ENCODE results near the gene NUP188. TPM values are rescaled to one million over a fixed set of nuclear protein-coding genes. Genes with fewer than 3 reads are reported as not detected.

The NUP188 gene
- total RNA-seq, 1 donor from 2014 or later: 128 TPM

DNA sequence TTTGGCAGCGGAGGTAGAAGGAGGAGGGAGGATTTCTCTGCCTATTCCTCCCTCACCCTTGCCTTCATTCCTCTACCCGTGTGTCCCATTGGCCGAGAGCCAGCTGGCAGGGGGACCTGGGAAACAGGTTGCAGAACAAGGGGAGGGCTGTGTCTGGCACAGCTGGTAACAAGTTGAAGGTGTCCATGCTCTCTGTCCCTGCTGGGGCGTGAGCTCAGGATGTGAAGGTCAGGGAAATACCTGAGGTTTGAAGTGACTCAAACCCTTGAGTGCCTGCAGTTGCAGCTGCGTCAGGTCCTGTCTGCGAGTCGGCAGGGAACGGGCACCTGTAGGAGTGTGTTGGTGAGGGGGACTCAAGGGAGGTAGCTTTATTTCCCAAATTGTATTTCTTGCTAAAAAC lies 105.1 kb downstream of the NUP188 start:
- Mint-ChIP-seq H3K27me3 (ENCODE audit: low read depth) (no peaks in the 10 kb centered on the region), H3K4me3 (no peak overlapping the region), H3K27ac (ENCODE audit: unreplicated experiment) (no peak overlapping the region), H3K9me3 (no peaks in the 10 kb centered on the region), H3K36me3 (ENCODE audit: low read depth) (peaks cover 2% of the 10 kb centered on the region), H3K4me1 (no peaks in the 10 kb centered on the region)
- DNase-seq (ENCODE audit: low read depth, low spot score): no peak
- TF ChIP-seq, protein P1, sequence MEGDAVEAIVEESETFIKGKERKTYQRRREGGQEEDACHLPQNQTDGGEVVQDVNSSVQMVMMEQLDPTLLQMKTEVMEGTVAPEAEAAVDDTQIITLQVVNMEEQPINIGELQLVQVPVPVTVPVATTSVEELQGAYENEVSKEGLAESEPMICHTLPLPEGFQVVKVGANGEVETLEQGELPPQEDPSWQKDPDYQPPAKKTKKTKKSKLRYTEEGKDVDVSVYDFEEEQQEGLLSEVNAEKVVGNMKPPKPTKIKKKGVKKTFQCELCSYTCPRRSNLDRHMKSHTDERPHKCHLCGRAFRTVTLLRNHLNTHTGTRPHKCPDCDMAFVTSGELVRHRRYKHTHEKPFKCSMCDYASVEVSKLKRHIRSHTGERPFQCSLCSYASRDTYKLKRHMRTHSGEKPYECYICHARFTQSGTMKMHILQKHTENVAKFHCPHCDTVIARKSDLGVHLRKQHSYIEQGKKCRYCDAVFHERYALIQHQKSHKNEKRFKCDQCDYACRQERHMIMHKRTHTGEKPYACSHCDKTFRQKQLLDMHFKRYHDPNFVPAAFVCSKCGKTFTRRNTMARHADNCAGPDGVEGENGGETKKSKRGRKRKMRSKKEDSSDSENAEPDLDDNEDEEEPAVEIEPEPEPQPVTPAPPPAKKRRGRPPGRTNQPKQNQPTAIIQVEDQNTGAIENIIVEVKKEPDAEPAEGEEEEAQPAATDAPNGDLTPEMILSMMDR (conservative IDR thresholded peaks at IDR 0.05): no peak

- DNase-seq (ENCODE audit: low read depth, low spot score): no peak
- no peak overlapping the region for H3K4me3 Mint-ChIP-seq
- H3K36me3 Mint-ChIP-seq (ENCODE audit: low read depth): peaks cover 2% of the 10 kb centered on the region
- TF ChIP-seq, protein P1 (conservative IDR thresholded peaks at IDR 0.05): no peak
- no peak overlapping the region for H3K27ac Mint-ChIP-seq (ENCODE audit: unreplicated experiment)
- H3K9me3 Mint-ChIP-seq: no peaks in the 10 kb centered on the region
- H3K4me1 Mint-ChIP-seq: no peaks in the 10 kb centered on the region
- no peaks in the 10 kb centered on the region for H3K27me3 Mint-ChIP-seq (ENCODE audit: low read depth)
Observed at GRCh38 chr9:129053020-129053419, 105.5 kb downstream of the NUP188 start.

DNA sequence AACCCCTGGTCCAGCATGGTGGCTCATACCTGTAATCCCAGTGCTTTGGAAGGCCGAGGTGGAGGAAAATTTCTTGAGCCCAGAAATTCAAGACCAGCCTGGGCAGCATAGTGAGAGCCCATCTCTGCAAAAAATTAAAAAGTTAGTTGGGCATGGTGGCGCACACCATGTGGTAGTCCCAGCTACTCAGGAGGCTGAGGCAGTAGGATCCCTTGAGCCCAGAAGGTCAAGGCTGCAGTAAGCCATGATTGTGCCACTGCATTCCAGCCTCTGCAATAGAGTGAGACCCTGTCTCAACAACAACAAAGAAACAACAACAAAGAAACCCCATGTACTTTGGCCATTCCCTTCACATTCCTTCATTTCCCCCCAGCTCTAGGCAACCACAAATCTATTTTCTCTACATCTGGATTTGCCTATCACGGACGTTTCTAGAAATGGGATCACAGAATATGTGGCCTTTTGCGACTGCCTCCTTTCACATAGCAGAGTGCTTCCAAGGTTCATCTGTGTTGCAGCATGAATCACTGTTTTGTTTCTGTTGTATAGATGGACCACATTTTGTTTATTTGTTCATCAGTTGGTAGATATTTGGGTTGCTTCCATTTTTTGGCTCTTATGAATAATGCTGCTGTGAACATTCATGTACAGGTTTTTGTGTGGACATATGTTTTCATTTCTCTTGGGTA lies 106.8 kb downstream of the NUP188 start:
- TF ChIP-seq, protein P1 (conservative IDR thresholded peaks at IDR 0.05): no peak
- Mint-ChIP-seq H3K4me3 (no peak overlapping the region), H3K27me3 (ENCODE audit: low read depth) (no peaks in the 10 kb centered on the region)

More for the DNA sequence above, 106.8 kb downstream of the NUP188 start:
- DNase-seq (ENCODE audit: low read depth, low spot score): no peak
- H3K27ac Mint-ChIP-seq (ENCODE audit: unreplicated experiment): no peak overlapping the region
- H3K36me3 Mint-ChIP-seq (ENCODE audit: low read depth): peaks cover 2% of the 10 kb centered on the region
- H3K4me1 Mint-ChIP-seq: no peaks in the 10 kb centered on the region
- no peaks in the 10 kb centered on the region for H3K9me3 Mint-ChIP-seq

Other genes with a start within 250 kb of the NUP188 start
- gene PKN3, start 245.2 kb upstream of the NUP188 start, total RNA-seq: 28.0 and 30.0 TPM in 2 replicates
- 15.1 and 15.7 TPM in 2 replicates for gene ZDHHC12, start 223.6 kb upstream of the NUP188 start, total RNA-seq
- 19.1 and 19.3 TPM in 2 replicates for gene ZER1, start 175.8 kb upstream of the NUP188 start, total RNA-seq
- gene TBC1D13, start 160.4 kb upstream of the NUP188 start, total RNA-seq: 28.9 and 32.3 TPM in 2 replicates
- gene ENDOG, start 129.2 kb upstream of the NUP188 start, total RNA-seq: 21.9 and 23.7 TPM in 2 replicates
- 66.7 and 66.8 TPM in 2 replicates for gene SPOUT1, start 117.9 kb upstream of the NUP188 start, total RNA-seq
- 17.7 and 17.9 TPM in 2 replicates for gene KYAT1, start 65.7 kb upstream of the NUP188 start, total RNA-seq
- gene LRRC8A, start 65.6 kb upstream of the NUP188 start, total RNA-seq: 48.5 and 49.7 TPM in 2 replicates
- gene PHYHD1, start 26.7 kb upstream of the NUP188 start, total RNA-seq: 3.9 and 5.0 TPM in 2 replicates
- gene DOLK, start 96 bp upstream of the NUP188 start, total RNA-seq: 20.7 and 21.1 TPM in 2 replicates
- 71.7 and 76.1 TPM in 2 replicates for gene SH3GLB2, start 80.6 kb downstream of the NUP188 start, total RNA-seq
- gene MIGA2, start 88.9 kb downstream of the NUP188 start, total RNA-seq: 34.4 and 38.3 TPM in 2 replicates
- 43.1 and 43.9 TPM in 2 replicates for gene DOLPP1, start 133.4 kb downstream of the NUP188 start, total RNA-seq
- 24.9 and 26.0 TPM in 2 replicates for gene CRAT, start 163.1 kb downstream of the NUP188 start, total RNA-seq
- gene PTPA, start 163.7 kb downstream of the NUP188 start, total RNA-seq: 136 and 144 TPM in 2 replicates
- 19.1 and 19.9 TPM in 2 replicates for gene IER5L, start 230.6 kb downstream of the NUP188 start, total RNA-seq

All from neural crest cell (in vitro differentiated cells).